ENCODE results near the gene DLG1. TPM values are rescaled to one million over a fixed set of nuclear protein-coding genes. Genes with fewer than 3 reads are reported as not detected.
A peak's percentile ranks its signal among the peaks of the same experiment; 100 is the strongest.

DLG1 gene
- total and polyA plus RNA-seq, 2 donors from 2014 or later = 19.4 to 101 TPM

DNA sequence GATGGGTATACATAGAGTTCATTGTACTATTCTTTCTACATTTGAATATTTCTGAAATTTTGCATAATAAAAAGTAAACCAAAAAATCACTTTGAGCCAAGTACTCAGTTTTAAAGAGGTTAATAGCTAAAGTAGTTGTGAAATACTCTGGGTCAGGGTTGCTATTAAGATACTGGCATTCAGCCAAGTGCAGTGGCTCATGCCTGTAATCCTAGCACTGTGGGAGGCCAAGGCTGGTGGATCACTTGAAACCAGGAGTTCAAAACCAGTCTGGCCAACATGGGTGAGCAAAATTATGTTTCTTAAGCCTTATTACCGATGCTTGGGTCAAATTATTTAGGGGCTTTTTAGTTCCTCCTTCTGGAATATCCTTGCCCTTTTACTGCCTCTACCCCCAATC is 146.8 kb downstream of the DLG1 start:
- Histone ChIP-seq H3K4me1 (ENCODE audit: control insufficient read depth in 2 of 3, insufficient read depth in 2 of 3, low read depth in 1 of 3, low read length in 3 of 3) (peaks cover 0 to 6% (median 0%) of the 10 kb centered on the region in 3 donors), H3K9me3 (ENCODE audit: control insufficient read depth in 2 of 3, insufficient read depth in 1 of 3, low read length in 3 of 3) (peaks cover 0 to 6% (median 0%) of the 10 kb centered on the region in 3 donors), H3K36me3 (ENCODE audit: control insufficient read depth in 2 of 3, insufficient read depth in 3 of 3, low read length in 3 of 3) (no peaks in the 10 kb centered on the region), H3K4me3 (ENCODE audit: low read length in 3 of 3) (no peak overlapping the region), H3K27me3 (ENCODE audit: control insufficient read depth, insufficient read depth, low read length) (no peaks in the 10 kb centered on the region), H3K27ac (ENCODE audit: low read depth in 2 of 2, low read length in 2 of 2) (no peak overlapping the region), H3K9ac (ENCODE audit: low read length in 3 of 3) (no peak overlapping the region)
- DNase-seq = peak in 3 of 5 donors; percentile 14 to 39 (median 22)
- peak; percentile 29 for FAIRE-seq
- TF ChIP-seq, protein P1, sequence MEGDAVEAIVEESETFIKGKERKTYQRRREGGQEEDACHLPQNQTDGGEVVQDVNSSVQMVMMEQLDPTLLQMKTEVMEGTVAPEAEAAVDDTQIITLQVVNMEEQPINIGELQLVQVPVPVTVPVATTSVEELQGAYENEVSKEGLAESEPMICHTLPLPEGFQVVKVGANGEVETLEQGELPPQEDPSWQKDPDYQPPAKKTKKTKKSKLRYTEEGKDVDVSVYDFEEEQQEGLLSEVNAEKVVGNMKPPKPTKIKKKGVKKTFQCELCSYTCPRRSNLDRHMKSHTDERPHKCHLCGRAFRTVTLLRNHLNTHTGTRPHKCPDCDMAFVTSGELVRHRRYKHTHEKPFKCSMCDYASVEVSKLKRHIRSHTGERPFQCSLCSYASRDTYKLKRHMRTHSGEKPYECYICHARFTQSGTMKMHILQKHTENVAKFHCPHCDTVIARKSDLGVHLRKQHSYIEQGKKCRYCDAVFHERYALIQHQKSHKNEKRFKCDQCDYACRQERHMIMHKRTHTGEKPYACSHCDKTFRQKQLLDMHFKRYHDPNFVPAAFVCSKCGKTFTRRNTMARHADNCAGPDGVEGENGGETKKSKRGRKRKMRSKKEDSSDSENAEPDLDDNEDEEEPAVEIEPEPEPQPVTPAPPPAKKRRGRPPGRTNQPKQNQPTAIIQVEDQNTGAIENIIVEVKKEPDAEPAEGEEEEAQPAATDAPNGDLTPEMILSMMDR (IDR thresholded peaks at IDR 0.05; ENCODE audit: borderline replicate concordance, extremely low read depth, insufficient read depth) = no peak
- intact Hi-C loops (cut with DNase I) = no loop called here

DNA sequence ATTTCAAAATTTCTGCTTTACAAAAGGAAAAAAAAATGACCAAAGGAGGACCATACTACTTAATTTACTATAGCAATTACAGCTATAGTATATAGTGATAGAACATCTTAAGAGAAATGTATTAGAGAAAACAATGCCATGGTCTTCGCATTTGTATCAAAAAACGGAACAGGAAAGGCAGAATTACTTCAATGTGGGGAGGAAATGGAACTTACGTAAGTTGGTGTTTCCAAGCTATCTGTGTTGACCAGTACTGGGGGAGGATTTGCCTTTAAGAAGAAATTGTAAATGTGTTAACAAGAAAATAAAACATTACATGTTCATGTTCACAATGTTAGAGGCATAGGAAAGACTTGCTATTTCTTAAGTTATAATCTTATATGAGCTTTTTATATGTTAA is 148.9 kb downstream of the DLG1 start:
- no peak for FAIRE-seq
- Histone ChIP-seq H3K27me3 (ENCODE audit: control insufficient read depth, insufficient read depth, low read length) (no peaks in the 10 kb centered on the region), H3K4me3 (ENCODE audit: low read length in 3 of 3) (no peak overlapping the region), H3K36me3 (ENCODE audit: control insufficient read depth in 2 of 3, insufficient read depth in 3 of 3, low read length in 3 of 3) (no peaks in the 10 kb centered on the region), H3K9ac (ENCODE audit: low read length in 3 of 3) (no peak overlapping the region), H3K4me1 (ENCODE audit: control insufficient read depth in 2 of 3, insufficient read depth in 2 of 3, low read depth in 1 of 3, low read length in 3 of 3) (peaks cover 0 to 6% (median 0%) of the 10 kb centered on the region in 3 donors), H3K9me3 (ENCODE audit: control insufficient read depth in 2 of 3, insufficient read depth in 1 of 3, low read length in 3 of 3) (no peaks in the 10 kb centered on the region), H3K27ac (ENCODE audit: low read depth in 2 of 2, low read length in 2 of 2) (no peak overlapping the region)
- TF ChIP-seq, protein P1 (IDR thresholded peaks at IDR 0.05; ENCODE audit: borderline replicate concordance, extremely low read depth, insufficient read depth) = no peak
- intact Hi-C loops (cut with DNase I) = no loop called here
- DNase-seq = peak in 1 of 5 donors; percentile 6

- H3K4me3 ChIP-seq (ENCODE audit: low read length in 3 of 3) = no peak overlapping the region
- TF ChIP-seq, protein P1 (IDR thresholded peaks at IDR 0.05; ENCODE audit: borderline replicate concordance, extremely low read depth, insufficient read depth) = no peak
- H3K27ac ChIP-seq (ENCODE audit: low read depth in 2 of 2, low read length in 2 of 2) = no peak overlapping the region
- H3K9ac ChIP-seq (ENCODE audit: low read length in 3 of 3) = no peak overlapping the region
- peaks cover 0 to 2% (median 0%) of the 10 kb centered on the region in 3 donors for H3K36me3 ChIP-seq (ENCODE audit: control insufficient read depth in 2 of 3, insufficient read depth in 3 of 3, low read length in 3 of 3)
- no peak for DNase-seq
- no peaks in the 10 kb centered on the region for H3K9me3 ChIP-seq (ENCODE audit: control insufficient read depth in 2 of 3, insufficient read depth in 1 of 3, low read length in 3 of 3)
- H3K27me3 ChIP-seq (ENCODE audit: control insufficient read depth, insufficient read depth, low read length) = no peaks in the 10 kb centered on the region
- no peaks in the 10 kb centered on the region for H3K4me1 ChIP-seq (ENCODE audit: control insufficient read depth in 2 of 3, insufficient read depth in 2 of 3, low read depth in 1 of 3, low read length in 3 of 3)
- no peak for FAIRE-seq
- intact Hi-C loops (cut with DNase I) = no loop called here
These were observed 154.2 kb downstream of the DLG1 start for GRCh38 chr3:197144188-197144587.

- TF ChIP-seq, protein P1 (IDR thresholded peaks at IDR 0.05; ENCODE audit: borderline replicate concordance, extremely low read depth, insufficient read depth) = no peak
- peaks cover 0 to 7% (median 5%) of the 10 kb centered on the region in 3 donors for H3K36me3 ChIP-seq (ENCODE audit: control insufficient read depth in 2 of 3, insufficient read depth in 3 of 3, low read length in 3 of 3)
These were observed 158.8 kb downstream of the DLG1 start for GRCh38 chr3:197139586-197139985.

More at GRCh38 chr3:197139586-197139985, 158.8 kb downstream of the DLG1 start:
- H3K4me3 ChIP-seq (ENCODE audit: low read length in 3 of 3) = no peak overlapping the region
- H3K27me3 ChIP-seq (ENCODE audit: control insufficient read depth, insufficient read depth, low read length) = no peaks in the 10 kb centered on the region
- DNase-seq = peak in 1 of 5 donors; percentile 19
- H3K27ac ChIP-seq (ENCODE audit: low read depth in 2 of 2, low read length in 2 of 2) = no peak overlapping the region
- H3K4me1 ChIP-seq (ENCODE audit: control insufficient read depth in 2 of 3, insufficient read depth in 2 of 3, low read depth in 1 of 3, low read length in 3 of 3) = no peaks in the 10 kb centered on the region
- no peak overlapping the region for H3K9ac ChIP-seq (ENCODE audit: low read length in 3 of 3)
- intact Hi-C loops (cut with DNase I) = no loop called here
- H3K9me3 ChIP-seq (ENCODE audit: control insufficient read depth in 2 of 3, insufficient read depth in 1 of 3, low read length in 3 of 3) = no peaks in the 10 kb centered on the region
- FAIRE-seq = no peak
